Measurements from ENCODE around the gene TBX4.
A peak's percentile ranks its signal among the peaks of the same experiment; 100 is the strongest.
"Not testable (repeated sequence)": the region's sequence is repeated elsewhere in the genome, so short reads cannot be mapped to it uniquely, and the experiment has no call there.

The TBX4 gene

DNA sequence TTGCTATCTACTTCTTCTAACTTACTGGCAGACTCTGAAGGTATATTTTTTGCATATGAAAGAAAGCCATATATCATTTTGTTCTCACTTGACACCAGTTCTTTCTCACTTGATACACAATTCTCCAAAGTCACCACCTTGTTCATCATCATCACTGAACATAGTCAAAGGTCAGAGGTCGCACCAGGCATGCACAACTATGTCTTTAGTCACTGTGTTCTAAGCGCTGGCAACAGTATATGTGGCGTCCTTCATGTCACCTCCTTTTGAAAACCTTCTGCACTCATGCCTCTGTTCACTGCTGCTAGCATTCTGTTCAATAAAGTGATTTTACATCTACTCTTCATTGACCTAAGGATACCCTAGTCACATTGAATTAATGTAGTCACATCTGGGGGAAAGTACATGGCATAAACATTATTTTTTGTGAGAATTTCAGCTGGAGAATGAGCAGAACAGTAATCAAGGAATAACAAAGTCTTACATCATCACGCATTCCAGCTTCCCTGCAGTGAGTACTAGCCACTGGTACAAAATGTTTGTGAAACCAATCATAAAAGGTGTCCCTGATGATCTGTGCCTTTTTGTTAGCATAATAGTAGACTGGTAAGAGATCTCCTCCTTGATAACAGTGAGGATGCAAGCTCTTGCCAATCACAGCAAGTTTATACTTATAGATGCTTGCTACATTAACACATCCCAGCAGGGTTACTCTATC is 20.5 kb upstream of the TBX4 start:
- DNase-seq: no peak

DNA sequence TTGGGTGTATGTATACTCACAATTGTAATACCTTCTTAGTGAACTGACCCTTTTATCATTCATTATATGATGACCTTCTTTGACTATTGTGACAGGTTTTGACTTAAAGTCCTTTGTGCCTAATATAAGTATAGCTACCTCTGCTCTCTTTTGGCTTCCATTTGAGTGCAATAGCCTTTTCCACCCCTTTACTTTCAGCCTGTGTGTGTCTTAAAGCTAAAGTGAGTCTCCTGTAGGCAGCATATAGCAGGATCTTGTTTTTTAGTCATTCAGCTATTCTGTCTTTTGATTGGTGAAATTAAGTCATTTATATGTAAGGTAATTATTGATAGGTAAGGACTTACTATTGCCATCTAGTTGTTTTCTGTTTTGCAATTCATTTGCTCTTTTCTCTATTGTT is 15.9 kb upstream of the TBX4 start:
- DNase-seq: no peak

- no peak for DNase-seq
Measured at GRCh38 chr17:61436995-61437704, 15.1 kb upstream of the TBX4 start.

DNA sequence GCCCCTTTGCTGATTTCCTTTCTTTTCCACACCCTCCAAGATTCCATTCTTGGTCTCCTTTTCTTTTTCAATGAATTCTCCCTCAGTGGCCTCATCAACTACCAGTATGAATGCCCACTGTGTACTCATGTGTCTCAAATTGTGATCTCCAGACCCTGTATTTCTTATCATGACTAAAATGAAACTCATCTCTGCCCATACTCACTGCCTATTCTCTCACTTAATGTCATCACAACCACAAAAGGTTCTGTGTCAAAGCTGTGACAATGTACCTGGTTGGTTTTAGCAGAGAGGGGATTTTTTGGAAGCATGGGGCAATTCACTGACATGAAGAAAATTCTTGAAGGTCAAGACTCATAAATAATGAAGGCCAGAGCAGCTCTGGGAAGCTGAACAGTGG is 11.5 kb upstream of the TBX4 start:
- DNase-seq: peak in 1 of 5 experiments; percentile 80

DNA sequence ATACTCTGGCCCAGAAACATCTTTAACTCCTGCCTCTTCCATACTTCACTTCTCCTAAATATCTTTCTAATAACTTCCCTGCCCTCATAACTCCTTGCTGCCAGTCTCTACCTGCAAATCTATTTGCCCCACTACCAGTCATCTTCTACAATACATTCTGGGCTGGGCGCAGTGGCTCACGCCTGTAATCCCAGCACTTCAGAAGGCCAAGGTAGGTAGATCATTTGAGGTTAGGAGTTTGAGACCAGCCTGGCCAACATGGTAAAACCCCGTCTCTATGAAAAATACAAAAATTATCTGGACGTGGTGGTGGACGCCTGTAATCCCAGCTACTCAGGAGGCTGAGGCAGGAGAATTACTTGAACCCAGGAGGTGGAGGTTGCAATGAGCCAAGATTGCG is 10.7 kb upstream of the TBX4 start:
- not testable (repeated sequence) for DNase-seq

DNA sequence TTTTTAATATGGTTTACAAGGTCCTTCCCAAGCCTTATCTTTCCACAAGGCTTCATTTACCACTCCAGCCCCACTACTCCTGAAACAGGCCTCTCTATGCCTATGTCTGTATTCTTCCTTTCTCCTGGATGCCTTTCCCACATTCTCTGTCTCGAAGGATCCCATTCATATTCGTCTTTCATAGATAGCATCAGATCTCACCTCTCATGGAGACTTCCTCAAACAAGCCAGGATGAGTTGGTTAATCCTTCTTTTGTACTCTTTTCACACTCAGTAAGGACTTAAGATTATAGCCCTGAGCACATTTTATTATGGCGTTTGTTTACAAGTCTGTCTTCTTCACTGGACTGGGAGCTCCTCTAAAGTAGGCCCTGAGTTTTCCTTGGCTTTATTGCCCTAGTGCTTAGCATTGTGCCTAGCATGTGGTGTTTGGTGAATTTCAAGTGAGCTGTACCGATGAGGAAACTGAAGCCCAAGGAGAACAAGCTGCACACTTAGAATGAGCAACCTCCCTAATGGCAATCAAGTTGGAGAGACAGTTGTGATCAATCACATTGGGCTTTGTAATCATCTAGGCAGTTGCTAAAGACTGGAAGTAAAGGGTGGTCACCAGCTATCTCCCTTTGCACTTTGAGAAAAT is 10.0 kb upstream of the TBX4 start:
- no peak for DNase-seq

DNA sequence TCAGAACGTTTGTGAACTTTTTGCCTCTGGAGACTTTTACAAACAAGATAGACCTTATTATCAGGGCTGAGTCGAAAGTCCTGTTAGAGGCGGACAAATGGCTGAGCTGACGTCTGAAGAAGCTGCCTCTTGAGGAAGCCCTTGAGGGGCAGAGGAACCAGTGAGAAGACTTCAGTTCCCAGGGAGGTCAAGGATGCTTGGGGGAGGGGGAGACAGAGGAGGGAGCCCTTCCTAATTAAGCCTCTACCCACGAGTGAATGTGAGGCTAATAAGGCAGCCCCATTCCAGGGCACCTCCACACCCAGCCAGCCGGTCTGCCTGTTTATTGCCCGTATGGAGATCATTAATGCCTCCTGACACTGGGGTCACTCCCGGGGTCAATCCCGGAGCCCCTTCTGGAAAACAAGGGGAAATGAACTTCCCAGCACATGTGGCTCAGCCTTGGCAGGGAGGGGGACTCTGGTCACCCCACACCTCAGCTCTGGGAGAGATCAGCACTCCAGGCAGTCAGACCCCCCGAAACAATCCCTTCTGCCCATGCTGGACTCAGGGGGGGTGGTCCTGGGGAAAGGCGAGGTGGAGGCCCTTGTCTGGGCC is 9.2 kb upstream of the TBX4 start:
- DNase-seq: no peak

GRCh38 chr17:61443475-61443882 is 8.7 kb upstream of the TBX4 start:
- DNase-seq: no peak

DNA sequence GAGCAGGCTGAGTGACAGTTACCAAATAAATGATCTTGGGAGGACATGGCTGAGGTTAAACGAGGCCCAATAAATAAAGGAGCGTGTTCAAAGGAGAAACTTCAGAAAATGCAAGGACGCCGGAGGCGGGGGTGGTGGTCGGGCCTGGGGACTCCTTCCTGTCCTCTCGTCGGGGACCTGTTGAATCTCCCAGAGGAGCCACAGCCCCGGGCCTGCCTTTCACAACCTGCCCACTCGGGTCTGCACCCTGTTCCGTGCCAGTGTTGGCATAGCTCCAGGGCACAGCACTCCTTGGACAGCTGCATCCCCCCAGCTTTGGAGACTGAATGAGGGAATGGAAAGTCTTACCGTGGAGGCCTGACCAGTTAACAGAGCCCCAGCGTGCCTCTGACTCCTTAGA is 8.1 kb upstream of the TBX4 start:
- DNase-seq: no peak

DNA sequence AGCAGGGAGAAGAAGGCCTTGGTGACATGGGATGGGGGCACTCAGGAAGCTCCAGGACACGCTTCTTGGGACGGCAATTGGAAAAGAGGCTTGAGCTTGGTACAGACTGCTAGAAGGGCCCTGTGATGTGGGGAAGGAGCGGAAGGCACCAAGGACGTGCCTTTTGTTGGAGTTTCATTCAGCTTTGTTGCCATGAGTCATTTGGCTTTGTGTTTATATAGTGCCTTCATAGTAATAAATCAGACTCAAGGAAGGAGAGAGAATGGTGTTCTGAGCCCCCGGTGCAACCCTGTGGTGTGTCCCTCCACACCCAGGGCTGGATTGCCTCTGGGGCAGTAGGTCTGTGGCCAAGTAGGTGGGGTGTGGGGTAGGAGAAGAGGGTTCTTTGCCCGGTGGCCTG is 7.4 kb upstream of the TBX4 start:
- DNase-seq: no peak

DNA sequence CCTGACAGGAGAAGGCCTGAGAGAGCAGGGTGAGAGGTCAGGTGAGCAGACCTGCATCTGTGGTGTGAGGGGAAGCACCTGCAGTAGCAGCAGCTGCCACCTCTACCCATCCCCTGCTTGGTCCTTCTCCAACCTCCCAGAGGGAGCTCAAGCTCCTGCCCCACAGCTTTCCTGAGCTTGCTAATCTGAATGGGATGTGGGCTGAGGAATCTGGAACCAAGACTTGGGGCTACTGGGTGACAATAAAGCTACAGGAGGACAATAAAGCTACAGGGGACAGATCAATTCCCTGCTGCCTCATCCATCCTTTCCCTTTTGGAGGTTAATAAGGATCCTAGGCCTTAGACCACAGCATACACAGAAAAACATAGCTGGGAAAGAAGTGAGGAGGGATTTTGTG is 4.9 kb upstream of the TBX4 start:
- no peak for DNase-seq

- DNase-seq: no peak
Measured at GRCh38 chr17:61448042-61448441, 4.2 kb upstream of the TBX4 start.

DNA sequence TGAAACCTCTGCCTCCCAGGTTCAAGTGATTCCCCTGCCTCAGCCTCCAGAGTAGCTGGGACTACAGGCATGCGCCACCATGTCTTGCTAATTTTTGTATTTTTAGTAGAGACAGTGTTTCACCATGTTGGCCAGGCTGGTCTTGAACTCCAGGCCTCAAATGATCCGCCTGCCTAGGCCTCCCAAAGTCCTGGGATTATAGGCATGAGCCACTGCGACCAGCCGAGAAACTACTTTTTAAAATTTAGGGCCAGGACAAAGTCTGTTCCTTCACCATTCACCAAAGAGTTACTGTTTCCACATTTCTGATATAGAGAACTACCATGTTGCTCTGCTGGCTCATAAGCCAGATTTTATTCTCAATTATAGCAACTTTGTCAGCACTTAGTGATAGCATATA is 3.1 kb upstream of the TBX4 start:
- not testable (repeated sequence) for DNase-seq

DNA sequence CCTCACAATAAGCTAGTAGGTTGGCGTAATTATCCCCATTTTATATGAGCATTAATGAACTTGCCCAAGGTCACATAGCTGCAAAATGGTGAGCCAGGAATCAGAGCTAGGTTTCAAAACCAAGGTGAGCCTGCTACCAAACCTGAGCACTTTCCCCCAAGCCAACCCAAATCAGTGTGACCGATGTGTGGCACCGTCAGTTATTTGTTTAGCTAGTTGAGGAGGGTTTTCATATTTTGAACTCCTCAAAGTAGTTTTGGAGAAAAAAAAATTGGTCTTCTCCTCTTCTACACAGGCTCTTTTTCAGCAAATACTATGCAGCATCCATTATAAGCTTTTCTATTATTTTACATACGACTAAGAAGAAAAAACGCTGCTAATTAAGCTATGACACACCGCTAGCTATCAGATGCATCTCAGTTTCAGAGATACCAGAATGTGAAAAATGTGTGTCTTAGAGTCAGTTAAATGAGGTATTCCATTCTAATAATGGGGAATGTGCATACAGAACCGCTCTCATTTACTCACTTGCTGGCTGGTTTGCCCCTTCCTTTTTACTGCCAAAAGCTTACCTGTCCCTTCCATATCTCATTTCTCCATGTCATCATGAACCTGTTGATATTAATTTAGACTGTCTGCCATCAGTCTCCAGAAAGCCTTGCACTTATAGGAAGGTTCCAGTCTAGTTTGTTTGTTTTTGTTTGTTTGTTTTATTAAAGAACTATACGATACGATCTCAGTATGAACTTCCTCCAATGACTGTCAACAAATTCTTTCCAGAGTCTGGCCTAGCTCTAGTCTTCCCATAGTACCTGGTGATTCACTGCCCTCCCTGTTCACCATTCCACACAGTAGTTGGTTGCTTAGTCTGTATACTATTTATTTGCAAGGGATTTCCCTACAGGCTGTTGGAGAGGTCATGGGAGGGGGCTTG is 2.2 kb upstream of the TBX4 start:
- DNase-seq: no peak

GRCh38 chr17:61450641-61451537 is 1.3 kb upstream of the TBX4 start:
- no peak for DNase-seq

DNA sequence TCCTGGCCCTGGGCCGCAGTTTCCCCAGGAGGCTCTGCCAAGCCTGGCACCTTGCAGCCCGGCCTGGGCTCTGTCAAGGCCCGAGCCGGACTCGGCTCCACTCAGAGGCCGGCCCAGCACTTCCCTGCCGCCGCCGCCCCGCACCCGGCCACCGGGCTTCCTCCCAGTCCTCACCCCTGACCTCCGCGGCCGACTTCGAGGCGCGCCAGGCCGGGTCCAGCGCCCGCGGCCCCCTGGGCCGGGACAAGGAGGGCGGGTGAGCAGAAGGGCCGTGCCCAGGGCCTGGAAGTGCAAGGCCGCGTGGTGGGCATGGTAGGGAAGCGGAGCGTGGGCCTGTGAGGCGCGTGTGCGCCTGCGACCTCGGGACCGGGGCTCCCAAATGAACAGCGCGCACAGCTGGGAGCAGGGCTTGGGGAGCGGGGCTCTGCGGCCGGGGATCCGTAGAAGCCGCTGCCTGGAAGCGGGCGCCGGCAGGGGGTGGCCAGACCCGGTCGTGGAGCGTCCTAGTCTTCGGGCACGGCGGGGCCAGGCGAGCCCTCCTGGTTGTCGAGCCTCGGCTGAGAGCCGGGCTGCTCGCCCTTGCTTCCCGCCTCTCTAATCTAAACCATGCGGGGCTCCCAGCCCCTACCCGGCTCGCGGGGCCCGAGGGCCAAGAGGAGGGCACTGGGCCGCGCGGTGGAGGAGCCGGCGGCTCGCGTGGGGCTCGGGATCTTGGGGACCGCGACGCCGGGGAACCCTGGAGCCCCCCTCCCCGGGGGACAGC is 503 bp upstream of the TBX4 start:
- DNase-seq: no peak

DNA sequence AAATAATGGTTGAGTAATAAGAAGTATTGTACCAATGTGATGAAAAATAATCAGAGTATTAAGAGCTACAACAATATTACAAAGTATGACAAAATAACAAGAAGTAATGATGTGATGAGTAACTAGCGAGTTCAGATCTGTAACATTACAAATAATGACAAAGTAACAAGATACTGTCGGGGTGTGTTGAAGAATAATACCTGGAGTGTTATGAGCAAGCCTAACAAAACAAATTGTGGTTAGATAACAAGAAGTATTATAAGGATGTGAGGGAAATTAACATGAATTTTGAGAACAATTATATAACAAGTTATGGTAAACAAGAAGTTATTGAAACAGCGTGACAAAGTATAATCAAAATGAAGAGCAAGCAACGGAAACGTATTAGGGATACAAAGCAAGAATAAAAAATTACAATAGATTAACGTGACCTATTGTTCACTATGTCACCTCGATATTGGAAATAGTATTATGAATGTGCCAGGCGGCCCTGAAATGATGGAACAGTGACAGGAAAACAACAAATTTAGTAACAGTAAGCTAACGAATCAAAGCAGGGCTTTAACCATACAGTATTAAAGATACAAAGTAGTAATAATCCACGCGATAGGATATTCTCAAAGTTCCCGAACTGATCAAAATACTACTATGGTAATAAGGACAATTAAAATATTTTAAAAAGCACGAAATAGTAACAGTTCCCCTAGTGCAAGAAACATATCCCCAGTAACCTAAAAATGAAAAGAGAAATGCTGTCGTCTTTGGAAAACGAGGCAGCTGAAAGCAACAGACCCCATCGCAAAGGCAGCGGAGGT is 1.6 kb downstream of the TBX4 start:
- DNase-seq: no peak

DNA sequence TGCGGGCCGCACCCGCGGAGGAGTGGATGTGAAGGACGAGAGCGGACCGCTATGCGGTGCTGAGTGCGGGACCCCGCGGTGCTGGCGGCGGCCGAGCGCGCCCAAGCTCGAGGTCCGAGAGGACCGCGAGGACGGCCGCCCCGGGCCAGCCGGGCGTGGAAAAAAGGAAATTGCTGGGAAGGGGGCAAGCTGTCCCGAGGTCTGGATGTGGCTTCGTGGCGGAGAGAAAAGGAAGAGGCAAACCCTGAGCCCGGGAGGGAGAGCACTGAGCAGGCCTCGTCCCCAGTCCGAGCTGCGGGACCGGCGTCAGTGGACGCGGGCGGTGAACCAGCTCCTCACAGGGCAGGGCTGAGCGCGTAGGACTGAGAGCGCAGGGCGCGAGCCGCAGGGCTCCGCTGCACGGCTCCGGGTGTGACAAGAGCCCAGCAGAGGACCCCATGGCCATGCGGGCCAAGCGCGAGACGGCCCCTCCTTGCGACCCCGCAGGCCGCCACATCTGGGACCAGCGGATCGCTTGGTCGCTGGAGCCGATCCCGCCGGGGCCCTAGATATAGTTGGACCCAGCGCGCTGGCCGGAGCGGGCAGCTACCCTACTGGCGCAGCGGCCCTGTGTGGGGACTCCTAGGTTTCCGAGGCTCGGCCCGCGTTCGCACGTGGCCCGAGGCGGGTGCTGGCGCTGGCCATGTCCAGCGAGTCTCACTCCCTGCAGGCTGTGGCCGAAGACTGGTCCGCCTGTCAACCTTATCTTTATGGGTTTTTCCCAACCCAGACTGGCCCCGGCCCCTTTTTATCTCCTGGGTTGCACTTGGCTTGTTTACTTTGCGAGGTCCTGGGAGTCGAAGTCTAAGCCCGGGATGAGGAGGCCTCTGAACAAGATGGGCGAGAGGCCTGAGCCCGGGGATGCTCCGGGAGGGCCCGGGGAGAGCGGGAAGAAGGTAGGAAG is 2.4 kb downstream of the TBX4 start:
- no peak for DNase-seq

Measured in T-helper 2 cell (primary cell).